SK-N-SH (cell line): ENCODE measurements around the gene MAP4K3.

ENCODE experiments used
- CTCF ChIP-seq: fragments of 200-600 bp; sonication (generic); IDR thresholded peaks from 2 replicates; pipeline ENCODE4 v1.6.1; 2017; ENCODE audit warnings: antibody characterized with exemption, mild to moderate bottlenecking, moderate library complexity
- EZH2phosphoT487 ChIP-seq: fragments of 200-600 bp; sonication (generic); IDR thresholded peaks from 2 replicates; pipeline ENCODE4 v1.6.1; 2017; ENCODE audit warnings: low read depth, mixed run types, mild to moderate bottlenecking, antibody characterized with exemption, moderate library complexity, borderline replicate concordance
- FOXJ3 ChIP-seq: sonication (generic); formaldehyde crosslinking; IDR thresholded peaks from 2 replicates; pipeline ENCODE4 v1.5.1; 2020; ENCODE audit warnings: mild to moderate bottlenecking, missing genetic modification reagents
- TCF12 ChIP-seq: IDR thresholded peaks from 2 replicates; pipeline ENCODE4 v1.4.0; 2012
- USF2 ChIP-seq: fragments of 150-350 bp; IDR thresholded peaks from 2 replicates; pipeline ENCODE4 v1.6.1; 2017; ENCODE audit warnings: antibody characterized with exemption, low read length, low read depth, borderline replicate concordance

- no peak for TF ChIP-seq CTCF
- no peak for TF ChIP-seq USF2
- no peak for TF ChIP-seq EZH2phosphoT487
- no peak for TF ChIP-seq FOXJ3 (CRISPR knock-in tag)
- no peak for TF ChIP-seq TCF12
Measured at GRCh38 chr2:39218391-39218790, 218.7 kb downstream of the MAP4K3 start.
